Transverse colon (tissue), 4 donors: ENCODE results near the gene ARHGAP5.

ENCODE experiments used
- EP300 ChIP-seq: sonication (generic); formaldehyde crosslinking; IDR thresholded peaks from one replicate; pipeline ENCODE4 v1.6.1; 2017; ENCODE audit warnings: antibody characterized with exemption, low read depth
- POLR2A ChIP-seq: fragments of 450-650 bp; IDR thresholded peaks from one replicate; pipeline ENCODE4 v1.6.1; 2016; ENCODE audit warnings: antibody characterized with exemption, mild to moderate bottlenecking, moderate library complexity
- POLR2AphosphoS5 ChIP-seq, 3 donors: sonication (generic); formaldehyde crosslinking; IDR thresholded peaks; one replicate each; pipeline ENCODE4 v1.6.1; 2016; ENCODE audit warnings: antibody characterized with exemption in 3 of 3
- TF ChIP-seq, protein P1 (sequence below), 5 experiments: fragments of 200-600 bp in 3 of 5; fragments of 450-650 bp in 2 of 5; sonication (generic) in 3 of 5; IDR thresholded peaks; 1 replicate in 2 of 5; 2 replicates in 3 of 5; pipeline ENCODE4 v1.5.1; 2016 to 2017; ENCODE audit warnings: antibody characterized with exemption in 5 of 5, inconsistent platforms in 3 of 5, mild to moderate bottlenecking in 2 of 5, moderate library complexity in 1 of 5

DNA sequence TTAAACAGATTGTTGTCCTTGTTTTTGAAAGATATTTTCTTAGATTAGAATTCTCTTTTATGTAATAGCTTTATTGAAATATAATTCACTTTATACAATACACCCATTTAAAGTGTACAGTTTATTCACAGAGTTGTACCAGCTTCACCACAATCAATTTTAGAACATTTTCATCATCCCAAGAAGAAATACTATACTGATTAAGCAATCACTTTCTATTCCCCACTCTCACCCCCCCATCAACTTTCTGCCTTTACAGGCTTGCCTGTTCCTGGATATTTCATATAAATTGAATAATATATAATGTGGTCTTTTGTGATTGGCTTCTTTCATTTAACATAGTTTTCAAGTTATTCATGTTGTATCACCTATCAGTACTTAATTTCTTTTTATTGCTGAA is 44.4 kb downstream of the ARHGAP5 start:
- TF ChIP-seq POLR2AphosphoS5 (IDR thresholded peaks at IDR 0.05) (no peak), POLR2A (no peak), EP300 (no peak)
- TF ChIP-seq, protein P1, sequence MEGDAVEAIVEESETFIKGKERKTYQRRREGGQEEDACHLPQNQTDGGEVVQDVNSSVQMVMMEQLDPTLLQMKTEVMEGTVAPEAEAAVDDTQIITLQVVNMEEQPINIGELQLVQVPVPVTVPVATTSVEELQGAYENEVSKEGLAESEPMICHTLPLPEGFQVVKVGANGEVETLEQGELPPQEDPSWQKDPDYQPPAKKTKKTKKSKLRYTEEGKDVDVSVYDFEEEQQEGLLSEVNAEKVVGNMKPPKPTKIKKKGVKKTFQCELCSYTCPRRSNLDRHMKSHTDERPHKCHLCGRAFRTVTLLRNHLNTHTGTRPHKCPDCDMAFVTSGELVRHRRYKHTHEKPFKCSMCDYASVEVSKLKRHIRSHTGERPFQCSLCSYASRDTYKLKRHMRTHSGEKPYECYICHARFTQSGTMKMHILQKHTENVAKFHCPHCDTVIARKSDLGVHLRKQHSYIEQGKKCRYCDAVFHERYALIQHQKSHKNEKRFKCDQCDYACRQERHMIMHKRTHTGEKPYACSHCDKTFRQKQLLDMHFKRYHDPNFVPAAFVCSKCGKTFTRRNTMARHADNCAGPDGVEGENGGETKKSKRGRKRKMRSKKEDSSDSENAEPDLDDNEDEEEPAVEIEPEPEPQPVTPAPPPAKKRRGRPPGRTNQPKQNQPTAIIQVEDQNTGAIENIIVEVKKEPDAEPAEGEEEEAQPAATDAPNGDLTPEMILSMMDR (IDR thresholded peaks at IDR 0.05), result no peak
